Activated CD4-positive, alpha-beta T cell treated with anti-CD3 and anti-CD28 coated beads, Interleukin-10, Interleukin-2, amounts not matched to agents 100 ng/mL and 50 ng/mL, durations not matched to agents 16 hours and 8 hours (primary cell): ENCODE data around the gene STAC.
"Not testable (repeated sequence)": the region's sequence is repeated elsewhere in the genome, so short reads cannot be mapped to it uniquely, and the experiment has no call there.

ENCODE experiments used
- DNase-seq: peaks from one replicate; pipeline ENCODE4 v3.0.0-alpha.2; 2020

The STAC gene

DNA sequence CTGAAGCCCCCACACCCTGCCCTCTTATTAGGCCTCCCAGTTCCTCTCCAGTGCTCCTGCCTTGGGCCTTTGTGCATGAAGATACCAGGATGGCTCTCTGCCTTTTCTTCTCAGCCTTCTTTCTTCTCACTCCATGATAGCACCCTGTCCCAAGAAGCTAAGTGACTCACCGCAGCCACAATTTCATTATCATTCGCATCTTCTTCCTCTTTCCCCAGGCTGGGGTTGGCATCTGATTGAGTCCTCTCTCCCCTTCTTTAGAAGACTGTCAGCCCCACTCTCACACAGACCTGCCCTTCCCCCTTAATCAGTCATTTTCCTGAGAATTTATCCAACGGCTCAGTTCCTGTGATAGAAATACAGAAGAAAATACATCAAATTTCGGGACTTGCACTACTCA, 102.0 kb downstream of the STAC start:
- no peak for DNase-seq

DNA sequence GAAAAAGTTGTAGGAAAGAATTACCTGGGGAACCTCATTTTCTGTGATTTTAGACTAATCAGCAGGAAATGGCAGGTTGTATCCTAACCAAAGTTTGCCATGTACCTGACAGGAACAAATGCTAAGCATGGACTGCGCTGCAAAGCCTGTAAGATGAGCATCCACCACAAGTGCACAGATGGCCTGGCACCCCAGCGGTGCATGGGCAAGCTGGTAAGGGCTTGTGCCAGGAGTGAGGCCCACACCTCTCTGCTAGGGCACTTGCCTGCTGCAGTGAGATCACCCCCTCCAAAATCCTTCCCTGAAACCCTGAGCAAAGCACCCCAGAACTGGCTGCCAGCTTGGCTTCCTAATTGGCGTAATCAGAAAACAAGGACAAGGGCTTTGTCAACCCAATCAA, 102.6 kb downstream of the STAC start:
- no peak for DNase-seq

DNA sequence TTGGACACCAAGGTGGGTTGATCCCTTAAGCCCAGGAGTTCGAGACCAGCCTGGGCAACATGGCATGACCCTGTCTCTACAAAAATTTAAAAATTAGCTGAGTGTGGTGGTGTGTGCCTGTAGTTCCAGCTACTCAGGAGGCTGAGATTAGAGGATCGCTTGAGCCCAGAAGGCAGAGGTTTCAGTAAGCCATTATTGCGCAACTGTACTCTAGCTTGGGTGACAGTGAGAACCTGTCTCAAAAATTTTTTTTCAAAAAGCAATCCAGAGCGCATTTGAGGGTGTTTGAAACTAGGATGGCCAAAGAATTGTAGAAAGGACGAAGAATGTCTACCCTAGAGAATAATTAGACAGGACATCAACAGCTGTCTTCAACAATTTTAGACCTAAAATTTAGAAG, 103.4 kb downstream of the STAC start:
- no peak for DNase-seq

DNA sequence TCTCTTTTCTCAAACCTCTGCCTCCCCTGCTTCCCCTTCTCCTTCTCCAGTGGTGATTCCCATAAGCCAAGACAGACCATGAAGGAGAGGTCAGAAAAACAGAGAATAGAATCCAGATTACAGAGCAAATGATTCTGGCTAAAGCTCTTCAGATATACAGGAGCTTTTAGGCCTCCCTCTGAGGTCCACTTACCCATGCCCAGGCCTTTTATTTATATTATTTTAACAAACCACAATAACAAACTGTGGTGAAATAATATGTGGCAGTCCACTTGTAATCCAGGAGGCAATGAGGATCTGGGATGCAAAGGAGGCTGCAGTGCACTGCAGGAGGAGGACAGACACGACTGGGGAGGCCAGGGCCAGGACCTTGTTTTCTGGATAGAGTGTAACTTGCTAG, 104.1 kb downstream of the STAC start:
- DNase-seq, result no peak

DNA sequence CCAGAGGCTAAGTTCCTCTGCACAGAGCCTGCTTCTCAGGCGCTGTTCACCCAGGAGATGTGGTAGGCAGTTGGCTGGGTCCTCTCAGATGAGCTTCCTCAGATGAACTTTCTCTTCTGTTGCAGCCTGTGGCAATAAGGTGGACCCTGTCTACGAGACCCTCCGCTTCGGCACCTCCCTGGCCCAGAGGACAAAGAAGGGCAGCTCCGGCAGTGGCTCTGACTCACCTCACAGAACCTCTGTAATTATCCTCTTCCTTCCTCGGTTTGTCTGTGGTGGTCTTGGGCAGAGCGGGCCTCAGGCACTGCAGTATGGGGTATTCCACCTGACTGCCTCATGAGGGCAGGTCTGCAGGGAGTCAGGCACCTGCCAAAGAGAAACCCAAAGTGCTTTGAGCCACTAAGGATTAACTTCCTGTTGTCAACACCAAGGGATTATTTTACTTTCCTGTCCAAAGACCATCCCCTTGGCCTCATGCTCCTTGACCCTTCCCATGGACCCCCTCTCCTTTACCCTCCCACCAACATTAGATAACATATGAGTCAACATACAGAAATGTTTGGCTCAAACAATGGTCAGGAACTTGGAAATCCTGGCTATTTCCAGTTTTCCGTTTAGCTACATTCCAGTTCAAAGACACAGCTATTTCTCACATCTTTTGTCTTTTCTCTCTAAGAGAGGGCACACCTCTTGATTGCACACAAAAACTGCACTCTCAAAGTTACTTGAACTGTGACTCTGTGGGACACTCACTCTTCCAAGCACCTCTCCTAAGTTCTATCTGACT, 105.9 kb downstream of the STAC start:
- DNase-seq, result no peak

DNA sequence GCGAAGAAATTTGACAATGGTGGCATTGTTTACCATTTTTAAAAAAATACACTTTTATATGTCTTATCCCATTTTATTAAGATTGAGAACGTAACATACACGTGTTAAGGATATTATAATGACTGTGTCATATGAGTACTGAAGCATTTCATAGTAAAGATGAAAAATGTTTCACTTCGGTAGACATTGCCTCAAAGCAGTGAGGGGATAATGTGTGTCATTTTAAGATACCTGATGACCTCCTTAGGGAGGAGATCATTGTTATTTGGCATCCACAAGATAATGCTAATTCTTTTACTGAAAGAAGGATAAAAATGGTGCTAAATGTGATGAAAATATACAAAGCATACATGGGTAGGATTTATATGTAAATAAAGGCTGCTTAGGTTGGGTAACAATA, 107.3 kb downstream of the STAC start:
- no peak for DNase-seq

DNA sequence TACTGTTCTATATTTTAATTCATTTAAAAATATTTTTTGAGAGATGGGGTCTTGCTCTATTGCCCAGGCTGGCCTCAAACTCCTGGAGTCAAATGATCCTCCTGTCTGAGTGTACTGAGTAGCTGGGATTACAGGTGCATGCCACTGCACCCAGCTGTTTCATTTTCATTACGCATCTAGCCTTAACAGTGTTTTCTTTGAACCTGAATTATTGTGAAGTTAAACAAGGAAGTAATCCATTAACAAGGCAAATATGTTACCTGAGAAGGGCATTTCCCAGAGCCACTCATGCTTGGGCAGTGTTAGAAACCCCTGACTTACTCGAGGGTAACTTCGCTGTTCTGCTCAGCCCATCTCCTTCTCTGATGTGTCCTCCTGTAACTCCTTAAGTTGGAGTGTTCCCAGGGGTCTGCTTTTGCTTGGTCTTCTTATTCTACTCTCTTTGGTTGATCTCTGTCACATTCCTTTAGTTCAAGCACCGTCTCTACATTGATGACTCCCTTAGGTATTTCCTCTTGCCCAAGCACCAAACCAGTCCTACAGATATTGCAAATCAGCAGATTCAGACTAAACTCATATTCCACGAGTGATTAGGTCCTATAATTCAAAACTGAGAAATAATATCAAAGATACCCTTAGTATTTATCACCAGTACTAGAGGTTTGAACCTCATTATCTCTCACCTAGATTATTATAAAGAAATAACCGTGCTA, 107.9 kb downstream of the STAC start:
- DNase-seq, result no peak

DNA sequence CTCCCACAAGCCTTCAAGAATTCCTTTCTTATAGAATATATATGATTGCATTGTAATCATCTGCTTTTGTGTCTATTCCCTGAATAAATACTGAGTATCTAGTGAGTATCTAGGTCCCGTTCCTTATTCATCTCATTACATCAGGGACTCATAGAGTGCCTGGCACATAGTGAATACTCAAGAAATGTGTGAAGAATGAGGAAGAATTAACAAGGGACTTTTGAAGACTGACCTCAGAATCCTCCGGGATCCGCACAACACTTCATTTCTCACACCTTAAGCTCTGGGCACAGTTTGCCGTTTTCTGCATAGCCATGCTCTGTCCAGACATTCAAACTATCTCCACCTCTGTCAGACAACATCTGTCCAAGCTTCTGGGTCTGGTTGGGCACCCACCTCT, 108.8 kb downstream of the STAC start:
- no peak for DNase-seq

DNA sequence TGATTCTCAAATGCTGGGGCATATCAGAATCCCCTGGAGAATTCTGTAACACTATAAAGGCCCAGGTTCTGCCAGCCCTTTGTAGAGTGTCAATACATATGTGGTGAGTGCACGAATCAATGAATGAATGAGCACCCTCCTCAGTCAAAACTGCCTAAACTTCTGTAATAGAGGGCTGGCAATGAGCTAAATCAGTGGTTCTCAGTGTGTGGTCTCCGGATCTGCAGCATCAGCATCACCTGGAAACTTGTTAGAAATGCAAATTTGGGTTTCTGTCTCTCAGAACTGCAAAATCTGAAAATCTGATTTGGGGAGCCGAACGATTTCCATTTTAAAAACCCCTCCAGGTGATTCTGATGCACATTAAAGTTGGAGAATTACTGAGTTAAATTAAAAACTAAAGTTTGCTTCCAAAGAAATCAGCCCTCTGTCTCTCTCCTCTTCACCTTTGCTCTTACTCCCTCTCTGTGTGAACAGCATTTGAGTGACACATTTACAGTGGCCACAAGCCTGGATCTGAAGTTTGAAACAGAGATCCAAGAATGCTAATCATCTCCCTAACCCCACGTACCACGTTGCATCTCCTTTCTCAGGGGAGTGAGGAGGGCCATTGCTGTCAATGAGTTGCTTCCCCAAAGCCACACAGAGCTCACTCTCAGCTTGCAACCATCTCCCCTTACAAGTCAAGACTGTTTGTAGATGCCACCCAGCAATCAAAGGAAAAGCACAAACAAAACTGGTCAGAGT, 109.5 kb downstream of the STAC start:
- no peak for DNase-seq

DNA sequence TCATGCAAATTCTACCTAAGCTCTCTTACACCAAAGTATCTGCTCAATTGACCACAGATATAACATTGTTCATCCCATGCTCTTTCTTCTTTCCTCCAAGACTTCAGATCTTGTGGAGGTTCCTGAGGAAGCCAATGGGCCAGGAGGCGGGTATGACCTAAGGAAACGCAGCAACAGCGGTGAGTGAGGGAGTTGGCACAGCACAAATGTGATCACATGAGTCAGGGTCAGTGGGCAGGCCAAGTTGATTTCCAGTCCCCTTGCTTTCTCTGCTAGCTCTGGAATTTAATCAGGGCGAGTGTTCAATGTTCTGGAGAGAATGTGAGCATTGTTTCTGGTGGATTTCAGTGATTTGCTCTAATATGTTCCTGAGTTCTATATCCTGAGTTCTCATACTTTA, 112.7 kb downstream of the STAC start:
- no peak for DNase-seq

DNA sequence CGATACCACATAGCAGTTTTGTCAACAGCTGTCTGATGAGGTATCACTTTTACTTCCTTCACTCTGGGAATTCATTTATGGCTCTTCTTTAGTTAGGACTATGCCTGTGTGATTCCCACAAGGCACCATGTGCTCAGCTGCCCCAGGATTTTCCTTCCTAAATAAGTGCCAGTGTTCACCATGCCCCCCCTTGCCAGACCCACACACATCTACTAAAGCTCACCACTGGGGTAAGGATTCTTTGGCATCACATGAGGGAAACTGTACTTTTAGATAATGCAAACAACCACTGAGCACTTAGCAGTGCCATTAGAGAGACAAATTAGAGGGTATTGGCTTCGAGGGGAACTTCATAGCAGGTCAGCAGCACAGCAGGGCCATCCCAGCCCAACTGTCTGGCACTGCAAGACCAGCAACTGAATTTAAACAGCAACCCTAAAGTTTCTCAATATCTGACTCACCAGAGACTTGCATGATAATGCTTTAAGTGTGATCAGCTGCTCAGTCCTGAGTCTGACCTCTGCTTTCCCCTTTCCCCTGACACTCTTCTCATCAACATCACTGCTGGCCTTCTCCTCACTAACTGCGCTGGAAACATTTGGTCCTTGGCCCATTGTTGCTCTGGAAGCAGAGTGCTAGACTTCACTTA, 114.3 kb downstream of the STAC start:
- DNase-seq, result no peak

DNA sequence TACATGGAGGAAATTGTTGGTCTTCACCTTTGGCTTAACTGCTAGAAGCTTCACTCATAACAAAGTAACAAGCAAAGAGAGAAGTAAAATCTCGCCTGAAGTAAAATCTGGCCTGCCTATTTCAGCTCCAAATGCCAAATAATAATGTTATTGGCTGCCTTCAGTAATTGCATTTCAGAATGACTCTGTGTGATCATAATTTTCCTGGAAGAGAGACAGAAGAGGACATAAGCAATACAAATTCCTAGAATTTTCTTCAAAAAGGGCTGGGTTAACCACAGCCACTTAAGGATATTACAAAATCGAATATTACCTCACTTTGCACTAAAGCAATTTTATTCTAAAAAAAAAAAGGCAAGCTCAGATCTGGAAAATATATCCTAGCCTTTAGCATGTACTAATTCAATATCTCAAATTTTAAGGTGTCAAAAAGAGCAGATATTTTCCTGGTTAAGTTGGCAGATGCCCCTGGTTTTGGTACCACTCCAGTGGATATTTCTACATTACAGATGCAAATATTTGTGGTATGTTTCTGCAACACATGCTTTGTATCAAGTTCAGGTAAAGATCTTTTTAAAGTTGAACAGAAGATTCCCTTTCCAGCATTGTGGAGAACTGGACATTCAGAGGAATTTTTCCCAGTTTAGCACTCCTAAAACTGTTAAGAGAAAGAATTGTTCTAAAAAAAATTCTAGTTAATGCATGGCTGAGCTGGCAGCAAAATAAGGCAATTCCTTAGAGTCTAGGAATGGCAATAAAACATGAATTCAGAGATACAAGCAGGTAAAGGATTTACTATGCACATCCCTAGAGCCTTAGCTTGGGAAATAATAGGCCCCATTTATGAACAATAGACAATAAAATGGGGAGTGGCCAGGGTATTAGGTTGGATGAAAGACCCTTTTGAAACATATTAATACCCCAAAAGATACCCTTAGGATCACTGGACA, 116.7 kb downstream of the STAC start:
- no peak for DNase-seq

DNA sequence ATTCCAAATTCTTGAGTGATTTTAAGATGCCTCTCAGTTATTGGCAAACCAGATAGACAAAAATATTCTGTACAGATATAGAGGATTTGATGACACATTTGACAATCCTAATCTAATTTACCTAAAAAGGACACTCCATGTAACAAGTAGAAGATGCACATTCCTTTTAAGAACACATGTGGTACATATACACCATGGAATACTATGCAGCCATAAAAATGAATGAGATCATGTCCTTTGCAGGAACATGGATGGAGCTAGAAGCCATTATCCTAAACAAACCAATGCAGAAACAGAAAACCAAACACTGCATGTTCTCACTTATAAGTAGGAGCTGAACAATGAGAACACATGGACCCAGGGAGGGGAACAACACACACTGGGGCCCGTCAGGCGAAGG, 119.7 kb downstream of the STAC start:
- not testable (repeated sequence) for DNase-seq

DNA sequence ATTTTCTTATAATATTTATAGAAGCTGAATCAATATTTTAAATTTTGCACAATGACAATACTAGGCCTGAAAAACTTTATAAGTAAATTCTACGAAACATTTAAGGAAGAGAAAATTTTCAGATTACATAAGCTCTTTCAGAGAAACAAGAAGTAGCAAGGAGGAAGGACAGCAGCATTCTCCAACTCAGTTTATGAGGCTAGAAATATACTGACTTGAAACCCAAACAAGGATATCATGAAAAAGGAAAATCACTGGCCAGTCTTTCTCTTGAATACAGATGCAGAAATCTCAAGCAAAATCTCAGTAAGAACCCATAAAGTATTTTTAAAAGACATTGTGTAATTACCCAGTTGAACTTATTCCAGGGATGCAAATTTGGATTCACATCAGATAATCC, 121.3 kb downstream of the STAC start:
- DNase-seq, result no peak

DNA sequence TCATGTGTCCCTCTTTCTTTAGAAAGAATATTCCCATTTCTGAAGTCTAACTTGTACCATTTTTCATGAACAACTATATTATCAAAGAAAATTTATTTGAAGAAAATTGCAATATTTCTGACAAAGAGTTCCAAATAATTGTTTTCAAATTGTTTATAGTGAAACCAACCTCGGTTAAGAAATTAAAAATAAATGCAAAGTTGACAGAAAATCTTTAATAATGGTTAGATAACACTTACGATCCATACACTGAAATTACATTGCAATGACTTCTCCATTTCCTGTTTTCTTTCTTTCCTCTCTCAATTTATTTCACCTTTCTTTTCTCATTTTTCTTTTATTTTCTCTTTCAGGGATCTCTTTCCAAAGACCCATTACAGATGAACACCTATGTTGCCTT, 125.1 kb downstream of the STAC start:
- DNase-seq, result no peak

DNA sequence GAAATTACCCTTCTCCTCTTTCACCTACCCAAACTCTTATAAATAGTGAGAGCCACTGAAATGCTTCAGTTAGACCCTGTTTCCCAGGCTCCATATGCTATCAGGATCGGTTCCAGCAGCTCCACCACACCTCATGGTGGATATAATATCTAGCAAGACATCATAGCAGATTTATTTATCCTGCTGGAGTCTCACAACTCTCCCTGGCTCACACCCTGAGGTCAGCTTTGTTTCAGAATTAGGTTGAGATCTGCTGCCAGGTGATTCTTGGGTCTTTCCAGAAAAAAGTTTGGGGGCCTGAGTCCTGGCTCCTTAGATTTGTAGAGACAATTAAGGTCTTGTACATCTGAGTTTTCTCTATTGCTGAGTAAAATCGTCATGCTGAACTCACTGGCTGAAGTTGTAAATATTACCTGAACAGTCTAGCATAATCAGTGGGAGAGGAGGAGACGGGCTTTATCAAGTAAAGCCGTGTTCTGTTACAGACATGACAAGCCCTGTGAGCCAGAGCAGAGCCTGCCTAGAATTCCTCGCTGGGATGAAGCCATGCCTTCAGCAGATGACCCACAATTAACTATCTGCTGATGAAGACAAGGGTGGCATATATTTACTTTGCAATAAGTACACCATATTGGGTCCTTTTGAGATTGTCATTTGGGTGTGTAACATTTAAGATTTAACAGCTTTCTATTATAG, 131.6 kb downstream of the STAC start:
- DNase-seq, result no peak

DNA sequence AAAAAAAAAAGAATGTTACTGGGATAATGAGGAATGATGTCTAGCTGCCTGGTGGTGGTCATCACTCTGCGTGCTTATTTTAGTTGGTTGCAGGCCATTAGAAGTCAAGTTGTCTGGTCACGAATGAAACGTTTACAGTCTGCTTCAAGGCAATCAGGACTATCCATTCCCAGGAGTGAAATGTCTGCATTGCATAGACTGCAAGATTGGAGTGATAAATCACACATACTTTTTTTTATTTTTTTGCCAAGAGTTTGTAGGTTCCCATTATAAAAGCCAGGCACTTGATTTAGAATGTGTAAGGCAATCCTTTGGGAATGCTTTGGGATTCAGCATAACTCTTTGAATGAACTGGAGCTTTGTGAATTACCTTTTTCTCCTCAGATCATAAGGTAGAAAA, 132.3 kb downstream of the STAC start:
- DNase-seq, result no peak

DNA sequence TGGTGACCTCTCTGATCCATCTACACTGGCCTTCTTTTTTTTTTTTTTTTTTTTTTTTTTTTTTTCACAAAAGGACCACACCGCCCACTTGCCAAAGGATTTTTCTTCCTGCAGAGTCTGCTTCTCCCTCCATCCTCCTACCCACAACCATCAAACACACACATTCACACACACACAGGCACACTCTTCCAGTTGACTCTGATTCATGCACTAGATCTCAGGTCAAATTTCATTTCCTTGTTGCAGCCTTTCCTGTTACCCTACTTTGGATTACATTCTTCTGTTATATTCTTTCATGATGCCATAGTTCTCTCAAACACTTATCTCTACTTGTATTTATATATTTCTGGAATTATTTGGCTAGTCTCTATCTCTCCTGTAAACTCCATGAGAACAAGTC, 133.9 kb downstream of the STAC start:
- no peak for DNase-seq

DNA sequence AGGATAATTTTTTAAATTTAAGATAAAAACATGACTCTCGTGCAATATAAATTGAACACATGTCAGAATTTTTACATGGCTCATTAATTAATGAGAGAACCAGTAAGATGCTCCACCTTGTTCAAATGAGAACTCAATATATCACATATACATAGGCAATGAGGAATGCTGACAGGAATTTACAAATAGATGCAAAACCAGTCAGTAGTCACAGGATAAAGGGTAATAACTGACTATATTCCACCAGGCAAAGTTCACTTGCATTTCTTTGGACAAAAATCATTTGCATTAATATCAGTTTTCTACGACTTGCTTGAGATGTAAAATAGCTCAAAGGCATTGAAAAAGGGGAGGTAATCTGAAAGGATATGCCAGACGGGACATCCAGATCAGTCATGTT, 139.4 kb downstream of the STAC start:
- no peak for DNase-seq

DNA sequence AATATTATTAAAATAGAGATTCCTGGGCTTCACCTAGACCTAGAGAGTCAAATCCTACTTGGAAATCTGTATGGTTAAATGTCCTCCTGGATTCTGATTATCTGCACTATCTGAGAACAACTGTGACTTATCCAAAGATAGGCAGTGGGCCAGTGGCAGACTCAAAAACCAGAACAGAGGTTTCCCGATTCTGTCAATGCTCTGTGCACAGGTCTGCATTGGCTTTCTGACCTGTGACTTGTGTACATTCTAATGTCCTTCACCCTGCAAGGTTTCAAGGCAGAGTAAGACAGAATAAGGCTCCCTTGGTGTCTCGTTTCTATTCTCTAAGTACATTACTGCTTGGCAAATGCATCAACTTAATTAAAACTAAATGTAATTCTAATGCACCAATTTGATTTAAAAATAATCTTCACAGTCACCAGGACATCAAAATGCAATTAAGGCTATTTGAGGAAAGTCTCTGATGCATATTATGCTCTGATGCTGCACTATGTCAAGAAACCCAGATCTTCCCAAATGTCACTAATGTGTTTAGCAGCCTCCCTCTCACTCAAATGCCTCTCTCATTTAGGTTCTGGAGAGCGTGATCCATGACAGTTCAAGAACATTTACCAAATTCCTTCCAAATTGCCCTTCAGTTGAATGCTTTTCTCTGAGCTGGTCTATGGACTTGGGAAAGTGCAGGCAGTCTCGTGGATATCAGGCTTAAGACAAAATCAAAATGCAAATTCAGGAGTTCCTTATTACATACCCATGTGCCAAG, 140.1 kb downstream of the STAC start:
- DNase-seq, result no peak

DNA sequence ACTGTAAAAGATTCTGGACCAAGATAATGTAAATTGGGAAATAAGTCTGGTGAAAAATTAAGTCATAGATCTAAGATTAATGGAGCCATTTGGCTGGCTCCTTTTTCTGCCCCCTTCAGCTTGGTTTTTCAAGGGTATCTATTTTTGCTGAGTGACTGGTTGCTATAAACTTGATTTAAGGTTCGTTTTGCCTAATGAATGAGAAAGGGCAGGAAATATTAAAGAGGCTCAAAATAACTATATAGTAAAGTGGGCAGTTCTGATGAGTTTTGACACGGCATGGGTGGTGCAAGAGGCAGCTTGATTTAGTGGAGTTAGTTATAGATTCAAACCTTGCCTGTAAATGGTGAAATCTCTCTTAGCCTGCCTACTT, 140.7 kb downstream of the STAC start:
- DNase-seq, result no peak
